DMS53 treated with DMSO at 0.1 percent for 48 hours (cell line): ENCODE results near the gene TXLNA.

Experiments used
- DNase-seq: peaks from one replicate; lab custom pipeline; 2025; ENCODE audit not compliant: unreplicated experiment; lab: John Stamatoyannopoulos, UW

The TXLNA gene

GRCh38 chr1:32208469-32208868, 29.0 kb downstream of the TXLNA start:
- no peak for DNase-seq

DNA sequence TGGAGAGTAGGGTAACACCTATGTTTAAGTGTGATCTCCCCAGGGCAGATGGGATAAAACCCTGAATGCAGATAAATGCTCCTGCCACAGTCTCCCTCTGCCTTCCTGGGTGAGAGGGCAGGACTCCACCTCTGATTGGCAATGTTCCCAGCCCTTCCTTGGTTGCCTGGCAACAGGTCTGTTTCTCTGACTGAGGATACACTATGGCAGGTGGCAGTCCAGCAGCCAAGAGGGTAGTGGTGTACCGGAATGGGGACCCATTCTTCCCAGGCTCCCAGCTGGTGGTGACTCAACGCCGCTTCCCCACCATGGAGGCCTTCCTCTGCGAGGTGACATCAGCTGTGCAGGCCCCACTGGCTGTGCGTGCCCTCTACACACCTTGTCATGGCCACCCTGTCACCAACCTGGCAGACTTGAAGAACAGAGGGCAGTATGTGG, 29.4 kb downstream of the TXLNA start, which contains the start of gene DCDC2B:
Gene DCDC2B (plus strand): TSS at position 199 of the 438 bp plus-strand sequence. CDS start 5 bp downstream, at position 204.
- peak; percentile 96 for DNase-seq

- peak; percentile 66 for DNase-seq
These were observed 36.4 kb downstream of the TXLNA start for GRCh38 chr1:32215629-32216480.

DNA sequence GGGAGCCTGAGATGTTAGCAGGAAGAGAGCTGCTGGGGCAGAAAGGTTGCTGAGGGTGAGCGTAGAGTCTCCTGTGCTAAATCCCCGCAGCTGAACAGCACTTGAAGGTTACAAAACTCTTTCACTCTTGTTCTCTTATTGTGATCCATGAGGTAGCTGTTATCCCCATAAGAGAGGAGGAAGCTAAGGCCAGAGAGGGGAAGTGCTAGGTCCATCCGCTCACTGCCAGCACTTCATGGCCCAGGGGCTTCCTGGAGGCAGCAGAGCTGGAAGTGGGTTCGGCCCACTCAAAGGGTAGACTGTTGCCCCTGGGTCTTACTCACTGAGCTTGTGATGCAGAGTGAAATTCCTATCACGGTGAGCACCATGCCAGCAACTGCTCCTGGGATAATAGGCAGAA, 37.1 kb downstream of the TXLNA start:
- no peak for DNase-seq

DNA sequence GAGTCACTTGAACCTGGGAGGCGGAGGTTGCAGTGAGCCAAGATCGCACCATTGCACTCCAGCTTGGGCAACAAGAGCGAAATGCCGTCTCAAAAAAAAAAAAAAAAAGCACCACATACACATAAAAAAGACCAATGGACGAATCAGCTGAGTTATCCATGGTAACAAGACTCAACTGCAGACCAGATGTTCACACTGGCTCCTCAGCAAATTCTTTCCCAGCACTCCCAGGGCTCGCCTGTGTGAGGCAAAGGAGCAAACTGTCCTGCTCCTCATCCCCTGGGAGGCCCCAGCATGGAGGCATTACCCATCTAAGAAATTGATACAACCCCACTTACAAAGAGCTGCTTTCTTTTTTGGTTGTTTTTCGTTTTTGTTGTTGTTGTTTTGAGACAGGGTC, 39.5 kb downstream of the TXLNA start:
- no peak for DNase-seq

GRCh38 chr1:32220746-32221580, 41.5 kb downstream of the TXLNA start:
- no peak for DNase-seq

GRCh38 chr1:32221581-32221979, 42.1 kb downstream of the TXLNA start:
- no peak for DNase-seq

GRCh38 chr1:32221980-32222755, 42.7 kb downstream of the TXLNA start, which contains the start of the genes EIF3I and TMEM234:
Gene EIF3I (plus strand): TSS chr1:32222407. CDS start chr1:32222442, 35 bp downstream.
Gene TMEM234 (minus strand): TSS chr1:32222353. CDS start chr1:32222322, 31 bp downstream.
- peak; percentile 77 for DNase-seq

DNA sequence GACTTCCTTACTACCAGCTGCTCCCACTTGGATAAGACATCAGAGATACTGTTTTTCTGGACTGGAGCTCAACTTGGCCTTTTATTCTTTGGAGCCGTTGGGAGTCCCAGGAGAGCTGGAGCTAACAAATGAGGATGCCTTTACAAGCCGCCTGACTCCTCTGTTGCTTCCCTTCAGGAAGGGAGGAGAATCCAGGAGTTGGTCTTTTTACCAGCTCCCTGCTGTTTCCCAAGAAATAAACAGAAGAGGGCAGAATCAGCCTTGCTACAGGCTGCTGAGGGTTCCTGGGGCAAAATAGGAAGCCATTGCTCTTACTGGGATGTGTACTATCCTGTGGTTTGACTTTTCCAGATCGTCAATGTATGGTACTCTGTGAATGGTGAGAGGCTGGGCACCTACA, 44.2 kb downstream of the TXLNA start:
- DNase-seq = no peak

DNA sequence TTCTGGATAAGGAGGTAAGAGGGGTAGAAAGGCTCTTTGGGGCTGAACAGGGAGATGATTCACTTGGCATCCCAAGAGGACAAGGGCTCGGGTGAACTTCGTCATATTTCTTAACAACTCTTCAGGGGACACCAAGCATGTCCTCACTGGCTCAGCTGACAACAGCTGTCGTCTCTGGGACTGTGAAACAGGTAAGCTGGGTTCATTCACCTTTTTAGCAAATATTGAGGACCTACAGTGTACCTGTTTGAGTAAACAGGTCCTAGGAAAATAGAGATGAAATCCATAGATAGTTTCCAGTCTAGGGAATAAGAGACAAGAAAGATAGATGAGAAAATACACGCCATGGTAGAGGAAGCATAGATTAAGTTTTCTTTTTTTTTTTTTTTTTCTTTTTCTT, 44.8 kb downstream of the TXLNA start:
- no peak for DNase-seq

DNA sequence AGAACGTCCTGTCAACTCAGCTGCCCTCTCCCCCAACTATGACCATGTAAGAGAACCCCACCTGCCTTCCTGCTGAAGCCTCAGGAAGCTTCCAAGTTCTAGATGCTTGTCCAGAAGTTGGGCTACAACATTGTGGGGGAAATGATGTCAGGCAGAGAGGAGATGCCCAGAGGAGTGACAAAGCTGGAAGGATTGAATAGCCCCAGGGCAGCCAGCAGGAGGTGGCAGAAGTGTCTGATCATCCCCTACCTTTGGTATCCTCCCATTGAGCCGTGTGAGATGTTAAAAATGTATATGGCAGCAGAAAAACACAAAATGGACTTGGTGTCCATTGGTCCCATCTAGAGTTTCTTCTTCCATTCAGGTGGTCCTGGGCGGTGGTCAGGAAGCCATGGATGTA, 49.3 kb downstream of the TXLNA start:
- no peak for DNase-seq

DNA sequence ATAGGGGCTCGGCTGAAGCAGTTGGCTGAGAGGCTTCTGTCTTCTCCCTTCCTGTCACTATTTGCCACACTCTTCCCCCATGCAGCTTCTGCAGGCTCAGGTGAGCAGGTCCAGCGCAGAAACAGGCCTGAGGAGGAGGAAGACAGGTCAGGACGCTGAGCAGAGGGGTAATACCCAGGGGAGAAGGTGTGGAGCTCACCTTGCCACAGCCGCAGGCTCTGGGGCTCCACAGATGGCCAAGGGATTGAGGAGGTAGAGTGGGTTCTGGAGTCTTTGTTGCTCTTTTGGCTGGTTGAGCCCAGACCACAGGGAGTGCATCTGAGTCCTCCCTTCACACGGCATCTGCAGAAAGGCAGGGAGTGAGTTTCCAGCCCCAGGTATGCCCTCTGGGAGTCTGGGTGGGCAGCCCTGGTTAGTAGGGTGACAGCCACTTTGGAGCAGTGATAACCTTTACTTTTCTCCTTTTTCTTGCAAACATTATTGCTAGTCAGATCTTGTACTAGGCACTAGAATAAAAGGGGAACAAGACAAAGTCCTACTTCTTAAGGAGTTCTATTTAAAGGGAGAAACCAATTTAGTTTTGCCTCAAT, 52.5 kb downstream of the TXLNA start:
- no peak for DNase-seq

DNA sequence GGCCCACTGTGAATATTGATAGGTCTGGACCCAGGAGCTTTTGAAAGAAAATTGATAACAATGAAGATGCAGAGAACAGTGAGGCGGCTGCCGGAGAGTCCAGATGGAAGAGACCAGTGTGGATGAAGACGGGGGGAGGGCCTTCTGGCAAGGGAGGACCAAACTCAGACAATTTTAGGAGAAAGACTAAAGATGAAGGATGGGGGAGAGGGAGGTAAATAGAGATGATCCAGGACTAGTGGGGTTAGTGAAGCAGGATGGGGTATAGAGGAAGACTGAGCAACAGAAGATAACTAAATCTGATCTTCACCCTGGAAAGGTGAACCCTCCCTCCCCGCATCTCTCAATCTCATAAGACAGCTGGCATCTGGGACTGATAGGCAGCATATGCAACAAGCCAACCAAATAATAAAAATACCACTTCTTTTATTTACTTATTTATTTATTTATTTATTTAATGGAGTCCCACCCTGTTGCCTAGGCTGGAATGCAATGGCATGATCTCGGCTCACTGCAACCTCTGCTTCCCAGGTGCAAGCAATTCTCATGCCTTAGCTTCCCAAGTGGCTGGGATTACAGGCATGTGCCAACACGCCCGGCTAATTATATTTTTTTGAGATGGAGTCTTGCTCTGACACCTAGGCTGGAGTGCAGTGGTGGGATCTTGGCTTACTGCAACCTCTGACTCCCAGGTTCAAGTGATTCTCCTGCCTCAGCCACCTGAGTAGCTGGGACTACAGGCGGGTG, 53.3 kb downstream of the TXLNA start:
- DNase-seq = no peak

DNA sequence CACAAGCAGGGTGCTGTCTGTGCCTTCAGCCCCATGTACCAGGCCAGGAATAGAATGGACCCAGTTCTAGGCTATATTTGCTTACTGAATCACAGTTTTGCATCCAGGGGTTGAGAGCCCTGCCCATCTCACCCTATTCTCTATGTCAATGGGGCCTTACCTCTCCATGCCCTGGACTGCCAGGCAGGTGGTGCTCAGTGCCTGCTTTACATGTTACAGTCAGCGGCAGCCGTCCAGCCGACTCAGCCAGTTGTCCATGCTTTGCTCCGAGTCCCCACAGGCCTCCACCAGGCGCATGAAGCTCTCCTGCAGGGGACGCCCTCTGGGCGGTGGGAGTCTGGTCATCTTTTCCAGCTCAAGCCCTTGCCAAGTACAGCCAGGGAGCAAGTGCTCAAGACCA, 55.3 kb downstream of the TXLNA start:
- no peak for DNase-seq

- peak; percentile 34 for DNase-seq
These were observed 59.9 kb downstream of the TXLNA start for GRCh38 chr1:32239337-32239736.

- DNase-seq = peak; percentile 34
These were observed 60.3 kb downstream of the TXLNA start for GRCh38 chr1:32239790-32240139.

GRCh38 chr1:32240140-32240951, 60.9 kb downstream of the TXLNA start:
- peak; percentile 90 for DNase-seq

- peak; percentile 78 for DNase-seq
These were observed 61.7 kb downstream of the TXLNA start for GRCh38 chr1:32241001-32241763.
